Skeletal muscle satellite cell (primary cell): ENCODE data around the gene GRID1. TPM values are rescaled to one million over a fixed set of nuclear protein-coding genes. Genes with fewer than 3 reads are reported as not detected.

Experiments used
- small RNA-seq: library from RNA; depleted of rRNA; stranded (forward); fragments of <200 nt; gene quantifications from one replicate; pipeline ENCODE3, GENCODE V24; 2012

Gene GRID1

Small RNA genes within 50 kb of the gene (small RNA-seq; reads per million reads assigned to genes)
- gene MIR346: not detected
- not detected for gene RF02271
- gene RN7SKP238: not detected
- gene RNA5SP322: not detected
